ENCODE data around the gene TMEM185A.
"Not testable (repeated sequence)": the region's sequence is repeated elsewhere in the genome, so short reads cannot be mapped to it uniquely, and the experiment has no call there.

TMEM185A gene

GRCh38 chrX:149631234-149632165, at the start of gene TMEM185A:
TMEM185A (minus strand) TSS chrX:149631792; CDS start chrX:149631580, 212 bp downstream.
- peak; percentile 20 for DNase-seq

- no peak for DNase-seq
Measured at GRCh38 chrX:149681182-149681581, 49.6 kb upstream of the TMEM185A start.

GRCh38 chrX:149679164-149679678, 47.6 kb upstream of the TMEM185A start:
- DNase-seq: not testable (repeated sequence)

DNA sequence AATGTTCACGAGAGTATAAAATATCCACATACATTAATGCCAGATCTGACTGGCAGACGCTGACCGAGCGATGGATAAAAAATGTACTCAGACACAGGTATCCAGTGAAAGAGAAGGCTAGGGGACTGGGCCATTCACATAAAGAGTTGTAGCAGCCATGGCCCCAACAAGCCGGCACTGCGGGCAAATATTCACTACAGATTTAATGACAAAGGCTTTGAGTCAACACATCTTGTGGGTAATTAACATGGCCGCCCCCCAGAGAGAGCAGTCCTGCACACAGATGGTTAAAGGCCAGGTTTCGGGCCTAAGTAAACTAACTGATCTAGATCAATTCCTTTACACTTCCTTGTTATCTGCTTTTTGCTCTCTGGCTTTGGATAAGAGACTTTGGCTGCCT, 44.0 kb upstream of the TMEM185A start:
- not testable (repeated sequence) for DNase-seq

- not testable (repeated sequence) for DNase-seq
Measured at GRCh38 chrX:149675088-149675487, 43.5 kb upstream of the TMEM185A start.

- not testable (repeated sequence) for DNase-seq
Measured at GRCh38 chrX:149660613-149661012, 29.0 kb upstream of the TMEM185A start.

DNA sequence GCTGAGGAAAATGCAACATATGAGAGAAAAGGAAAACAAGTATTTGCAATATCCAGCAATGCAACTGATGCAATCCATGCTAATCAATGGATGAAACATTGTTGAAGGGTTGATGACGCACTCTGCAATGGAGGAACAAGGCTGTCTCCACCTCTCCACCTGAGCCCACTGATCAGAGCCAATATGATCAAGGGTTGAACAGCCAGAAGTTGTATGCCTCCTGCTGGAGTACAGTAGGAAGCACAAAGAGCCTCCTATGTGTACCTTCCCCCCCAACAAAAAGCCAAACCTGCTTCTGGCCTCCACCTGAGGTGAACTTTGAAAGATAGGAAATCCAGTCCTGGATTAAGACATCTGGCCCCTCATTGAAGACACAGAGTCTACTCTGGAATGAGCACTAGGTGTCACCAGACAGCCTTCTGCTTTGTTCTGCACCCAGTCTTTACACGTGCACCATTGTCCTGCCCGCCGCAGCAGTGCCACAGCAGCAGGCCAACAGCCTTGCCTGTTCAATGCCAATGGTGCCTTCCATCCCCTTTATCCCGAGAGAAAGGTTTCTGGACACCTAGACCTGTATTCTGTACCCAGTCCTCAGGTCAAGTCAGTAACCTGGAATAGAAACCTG, 24.8 kb upstream of the TMEM185A start:
- not testable (repeated sequence) for DNase-seq

GRCh38 chrX:149652232-149652981, 20.8 kb upstream of the TMEM185A start:
- no peak for DNase-seq

DNA sequence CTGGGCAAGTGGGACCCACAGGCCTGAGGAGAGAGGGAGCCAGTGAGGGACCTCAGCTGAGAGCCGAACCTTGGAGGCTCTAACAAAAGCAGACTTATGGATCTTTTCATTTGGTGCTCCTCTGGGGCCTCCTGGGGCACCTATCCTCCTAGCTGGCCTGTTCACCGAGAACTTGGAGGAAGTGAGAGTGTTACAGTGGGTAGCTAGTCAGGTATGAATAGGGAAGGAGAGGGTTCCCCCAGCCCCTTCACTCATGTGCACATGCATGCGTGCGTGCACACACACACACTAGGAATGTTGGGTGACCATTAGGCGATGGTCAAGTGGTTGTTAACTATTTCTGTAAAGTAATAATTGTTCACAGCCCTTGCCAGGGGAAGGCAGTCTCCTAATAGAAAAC, 18.6 kb upstream of the TMEM185A start:
- DNase-seq: no peak

DNA sequence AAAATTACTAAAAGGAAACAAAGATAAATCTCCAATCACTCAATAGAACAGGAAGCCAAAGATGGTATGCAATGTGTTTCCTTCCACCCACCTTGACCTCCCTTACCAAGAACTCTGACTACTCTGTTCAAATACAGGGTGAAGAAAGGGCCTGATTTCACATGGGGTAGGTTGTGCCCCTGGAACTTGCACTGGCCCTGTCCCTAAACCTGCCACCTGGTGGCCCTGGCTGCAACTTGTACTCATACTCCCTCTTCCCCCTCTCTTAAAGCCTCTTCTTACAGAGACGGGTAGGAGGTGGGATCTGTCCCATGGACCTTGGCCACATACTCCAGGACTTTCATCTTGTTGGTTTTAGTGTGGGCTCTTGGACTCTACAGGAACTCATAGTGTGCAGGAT, 17.3 kb upstream of the TMEM185A start:
- DNase-seq: no peak

DNA sequence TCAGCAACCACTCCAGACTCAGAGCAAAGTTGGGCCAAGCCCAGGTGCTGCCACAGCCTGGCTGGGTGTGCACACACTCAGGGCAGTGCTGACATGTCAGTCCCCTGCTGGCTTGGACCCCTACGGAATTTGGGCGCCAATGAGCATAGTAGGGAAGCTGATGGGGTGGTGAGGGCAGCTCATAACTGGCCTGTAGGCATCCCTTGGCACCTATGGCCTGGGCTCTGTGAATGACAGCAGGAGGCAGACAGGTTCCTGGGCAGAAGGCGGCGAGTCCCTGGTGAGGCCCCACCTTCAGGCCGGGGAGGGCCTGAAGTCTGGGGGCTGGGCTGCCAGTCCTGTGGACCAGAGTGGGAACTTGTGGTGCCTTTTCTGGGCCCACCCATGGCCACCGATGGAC, 15.9 kb upstream of the TMEM185A start:
- DNase-seq: no peak

DNA sequence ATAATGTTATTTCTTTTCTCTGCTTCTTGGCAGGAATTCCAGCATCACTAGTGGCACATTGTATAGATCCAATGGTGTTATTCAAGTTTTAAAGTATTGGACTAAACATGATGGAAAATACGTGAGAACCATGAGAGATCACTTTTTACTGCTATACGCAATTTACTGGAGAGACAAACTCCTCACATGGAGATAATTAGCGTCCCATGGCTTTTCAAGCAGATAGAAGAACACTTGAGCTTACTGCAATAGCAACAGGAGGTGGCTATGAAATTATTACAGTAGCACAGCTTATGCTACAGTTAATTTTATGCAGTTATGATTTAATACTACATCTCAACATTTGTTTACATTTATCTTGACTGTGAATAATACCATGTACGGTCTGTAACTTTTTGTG, 11.9 kb upstream of the TMEM185A start:
- no peak for DNase-seq

- DNase-seq: no peak
Measured at GRCh38 chrX:149641835-149642234, 10.2 kb upstream of the TMEM185A start.

DNA sequence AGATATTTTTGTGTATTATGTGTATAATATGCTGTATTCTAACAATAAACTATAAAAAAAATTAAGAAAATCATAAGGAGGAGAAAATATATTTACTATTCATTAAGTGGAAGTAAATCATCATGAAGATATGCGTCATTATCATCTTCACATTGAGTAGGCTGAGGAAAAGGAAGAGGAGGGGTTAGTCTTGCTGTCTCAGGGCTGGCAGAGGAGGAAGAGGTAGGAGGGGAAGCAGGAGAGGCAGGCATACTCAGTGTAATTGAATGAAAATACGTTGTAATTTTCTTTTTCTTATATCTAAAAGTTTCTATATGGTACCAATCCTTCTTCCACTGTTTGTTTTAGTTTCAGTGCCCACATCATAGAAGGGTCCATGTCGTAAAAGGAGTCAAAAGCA, 9.8 kb upstream of the TMEM185A start:
- no peak for DNase-seq

GRCh38 chrX:149639568-149639967, 8.0 kb upstream of the TMEM185A start:
- no peak for DNase-seq

GRCh38 chrX:149638860-149639259, 7.3 kb upstream of the TMEM185A start:
- no peak for DNase-seq

GRCh38 chrX:149633511-149633910, 1.9 kb upstream of the TMEM185A start:
- no peak for DNase-seq

DNA sequence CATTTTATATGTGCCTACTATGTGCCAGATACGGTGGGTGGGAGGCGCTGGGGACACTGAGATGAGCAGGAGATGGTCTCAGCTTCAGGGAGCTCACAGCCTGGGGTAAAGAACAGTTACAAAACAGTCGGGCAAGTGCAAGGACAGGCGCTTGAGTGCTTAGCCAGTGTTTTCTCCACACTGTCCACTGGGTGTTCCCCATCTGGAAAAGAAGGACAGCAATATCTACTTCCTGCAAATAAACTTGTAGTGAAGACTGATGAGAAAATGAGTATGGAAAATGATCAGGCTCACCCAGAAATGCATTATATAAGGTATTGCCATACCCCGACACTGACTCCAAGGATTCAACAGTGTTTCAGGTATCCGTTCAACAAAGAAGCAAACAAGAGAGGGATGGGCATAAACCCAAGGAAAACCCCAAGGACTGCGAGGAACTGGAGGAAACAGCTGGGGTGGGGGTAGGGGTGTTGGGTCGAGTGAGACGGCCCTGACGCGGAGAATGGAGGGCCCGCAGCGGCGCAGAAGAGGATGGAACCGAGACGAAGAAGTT, 835 bp downstream of the TMEM185A start:
- no peak for DNase-seq

GRCh38 chrX:149629730-149630387, 1.7 kb downstream of the TMEM185A start:
- DNase-seq: no peak

GRCh38 chrX:149628768-149629167, 2.8 kb downstream of the TMEM185A start:
- DNase-seq: no peak

GRCh38 chrX:149628280-149628679, 3.3 kb downstream of the TMEM185A start:
- DNase-seq: no peak

- not testable (repeated sequence) for DNase-seq
Measured at GRCh38 chrX:149626829-149627228, 4.8 kb downstream of the TMEM185A start.

Data from NCI-H1694 treated with DMSO at 0.1 percent for 48 hours (cell line).